Measurements from ENCODE around the gene PHF21A.

- TF ChIP-seq CTCF (IDR thresholded peaks at IDR 0.05) (no peak), POLR2A (IDR thresholded peaks at IDR 0.05) (no peak)
Measured at GRCh38 chr11:45899086-45899447, 222.2 kb downstream of the PHF21A start.

All from right lobe of liver (tissue), 4 donors.